CD4-positive, CD25-positive, alpha-beta regulatory T cell (primary cell): ENCODE results near the gene WWP2. TPM values are rescaled to one million over a fixed set of nuclear protein-coding genes. Genes with fewer than 3 reads are reported as not detected.
"Not testable (repeated sequence)": the region's sequence is repeated elsewhere in the genome, so short reads cannot be mapped to it uniquely, and the experiment has no call there.

Source experiments
- ATAC-seq, 2 donors: fragments of 150-1000 bp; cut with Tn5 transposase; one replicate each; pipeline ENCODE4 v1.10.0; 2021; ENCODE audit warnings: low read depth in 2 of 2, moderate number of reproducible peaks in 2 of 2, moderate library complexity in 1 of 2
- DNase-seq, 3 donors: peaks; one replicate each; pipeline versions ENCODE4 v3.0.0 to v3.0.0-alpha.2; 2012 to 2022; ENCODE audit warnings: mixed read lengths in 1 of 3
- H3K27ac ChIP-seq: one replicate; pipeline ENCODE4 v1.7.0; 2013; ENCODE audit warnings: mild to moderate bottlenecking, low read length; ENCODE audit not compliant: insufficient read depth, poor library complexity, severe bottlenecking
- H3K27me3 ChIP-seq: one replicate; pipeline ENCODE4 v1.7.0; 2013; ENCODE audit warnings: low read length; ENCODE audit not compliant: control insufficient read depth, insufficient read depth
- H3K36me3 ChIP-seq: one replicate; pipeline ENCODE4 v1.7.0; 2013; ENCODE audit warnings: mild to moderate bottlenecking, low read length, moderate library complexity; ENCODE audit not compliant: control insufficient read depth, insufficient read depth
- H3K4me1 ChIP-seq: 2 replicates; pipeline ENCODE4 v1.7.0; 2013; ENCODE audit warnings: mild to moderate bottlenecking, low read length; ENCODE audit not compliant: insufficient read depth, control insufficient read depth, poor library complexity, severe bottlenecking
- H3K4me3 ChIP-seq: one replicate; pipeline ENCODE4 v1.7.0; 2013; ENCODE audit warnings: low read depth, mild to moderate bottlenecking, low read length, moderate library complexity
- H3K9me3 ChIP-seq, 2 experiments: 1 replicate in 1 of 2; 2 replicates in 1 of 2; pipeline ENCODE4 v1.7.0; 2013; ENCODE audit warnings: low read length in 2 of 2, mild to moderate bottlenecking in 1 of 2, moderate library complexity in 1 of 2; ENCODE audit not compliant: control insufficient read depth in 2 of 2
- H3K27ac Mint-ChIP-seq, 3 donors: one replicate each; pipeline ENCODE4 v1.8.0; 2020 to 2022; ENCODE audit warnings: mild to moderate bottlenecking in 3 of 3, mixed read lengths in 3 of 3, moderate library complexity in 2 of 3
- H3K27me3 Mint-ChIP-seq: one replicate; pipeline ENCODE4 v1.8.0; 2022; ENCODE audit warnings: mild to moderate bottlenecking, mixed read lengths
- H3K36me3 Mint-ChIP-seq: one replicate; pipeline ENCODE4 v1.8.0; 2020; ENCODE audit warnings: mixed read lengths
- H3K4me1 Mint-ChIP-seq, 4 donors: one replicate each; pipeline ENCODE4 v1.8.0; 2020 to 2022; ENCODE audit warnings: mixed read lengths in 4 of 4, mild to moderate bottlenecking in 1 of 4
- H3K4me3 Mint-ChIP-seq, 4 donors: one replicate each; pipeline ENCODE4 v1.8.0; 2020 to 2022; ENCODE audit warnings: mild to moderate bottlenecking in 4 of 4, mixed read lengths in 4 of 4, moderate library complexity in 3 of 4
- H3K9me3 Mint-ChIP-seq, 7 donors: one replicate each; pipeline ENCODE4 v1.8.0; 2020 to 2022; ENCODE audit warnings: mixed read lengths in 7 of 7, mild to moderate bottlenecking in 3 of 7, moderate library complexity in 2 of 7
- polyA plus RNA-seq, 4 donors: library from polyadenylated mRNA; unstranded; fragments of 300-500 nt; fragmentation: Illumina TruSeq; gene quantifications; one replicate each; pipeline ENCODE4 v1.2.3, GENCODE V29; 2021
- total RNA-seq: library from RNA; stranded (reverse); gene quantifications from one replicate; pipeline ENCODE4 v1.2.3, GENCODE V29; 2022

The WWP2 gene
- total and polyA plus RNA-seq, 5 donors from 2014 or later: 36.3 to 93.0 (median 41.5) TPM

GRCh38 chr16:69820926-69821541, 58.9 kb downstream of the WWP2 start:
- Histone ChIP-seq H3K27me3 (no peaks in the 10 kb centered on the region), H3K27ac (no peak overlapping the region), H3K9me3 (no peaks in the 10 kb centered on the region), H3K4me3 (no peak overlapping the region), H3K36me3 (peaks cover 36% of the 10 kb centered on the region), H3K4me1 (no peaks in the 10 kb centered on the region)
- Mint-ChIP-seq H3K27ac (no peak overlapping the region), H3K27me3 (no peaks in the 10 kb centered on the region), H3K4me3 (no peak overlapping the region), H3K9me3 (peaks cover 0 to 3% (median 0%) of the 10 kb centered on the region in 7 donors), H3K4me1 (peaks cover 0 to 9% (median 3%) of the 10 kb centered on the region in 4 donors), H3K36me3 (peaks cover 41% of the 10 kb centered on the region)
- DNase-seq: no peak
- ATAC-seq: no peak

DNA sequence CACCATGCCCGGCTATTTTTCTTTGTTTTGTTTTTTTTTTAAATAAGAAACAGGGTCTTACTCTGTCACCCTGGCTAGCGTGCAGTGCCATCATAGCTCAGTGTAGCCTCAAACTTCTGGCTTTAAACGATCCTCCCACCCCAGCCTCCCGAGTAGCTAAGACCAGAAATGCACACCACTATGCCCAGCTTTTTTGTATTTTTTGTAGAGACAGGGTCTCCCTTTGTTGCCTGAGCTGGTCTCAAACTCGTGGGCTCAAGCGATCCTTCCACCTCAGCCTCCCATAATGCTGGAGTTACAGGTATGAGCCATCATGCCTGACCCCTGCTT, 59.7 kb downstream of the WWP2 start:
- H3K27ac Mint-ChIP-seq: peak overlapping the region in 2 of 3 donors; percentile 47 to 52

DNA sequence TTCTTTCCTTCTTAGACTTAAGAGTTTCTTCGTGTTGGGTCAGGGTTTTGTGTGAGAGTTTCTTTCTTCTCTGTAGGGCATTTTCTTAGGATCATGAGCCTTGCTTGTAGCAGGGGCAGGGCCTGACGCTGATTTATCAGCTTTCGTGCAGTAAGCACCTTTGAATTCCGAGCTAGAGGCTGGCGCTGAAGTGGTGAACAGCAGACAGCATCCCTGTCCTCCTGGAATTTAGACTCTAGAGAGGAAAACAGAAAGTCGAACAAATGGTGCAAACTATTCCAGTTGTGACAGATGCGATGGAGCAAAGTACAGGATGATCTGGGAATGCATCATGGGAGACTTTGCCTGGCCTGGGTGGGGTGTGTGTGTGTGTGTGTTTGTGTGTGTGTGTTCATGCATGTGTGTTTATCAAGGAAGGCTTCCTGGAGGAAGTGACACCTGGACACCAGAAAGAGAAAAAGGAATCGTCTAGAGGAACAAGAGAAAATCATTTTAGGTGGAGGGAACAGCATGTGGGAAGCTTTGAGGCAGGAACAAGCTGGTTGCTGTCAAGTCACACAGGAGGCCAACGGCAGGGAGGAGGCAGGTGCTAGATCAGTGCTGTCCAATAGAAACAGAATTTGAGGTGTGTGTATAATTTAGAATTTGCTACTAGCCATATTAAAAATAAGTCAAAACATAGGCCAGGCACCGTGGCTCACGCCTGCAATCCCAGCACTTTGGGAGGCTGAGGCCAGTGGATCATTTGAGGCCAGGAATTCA, 60.2 kb downstream of the WWP2 start:
- Histone ChIP-seq H3K27me3 (no peaks in the 10 kb centered on the region), H3K4me1 (no peaks in the 10 kb centered on the region), H3K27ac (no peak overlapping the region), H3K9me3 (no peaks in the 10 kb centered on the region), H3K36me3 (peaks cover 33% of the 10 kb centered on the region), H3K4me3 (no peak overlapping the region)
- no peaks in the 10 kb centered on the region for H3K27me3 Mint-ChIP-seq
- H3K36me3 Mint-ChIP-seq: peaks cover 34% of the 10 kb centered on the region
- ATAC-seq (no peak), DNase-seq (no peak)
- peaks cover 0 to 3% (median 0%) of the 10 kb centered on the region in 7 donors for H3K9me3 Mint-ChIP-seq
- peak overlapping the region in 2 of 3 donors; percentile 47 to 52 for H3K27ac Mint-ChIP-seq
- H3K4me3 Mint-ChIP-seq: no peak overlapping the region
- H3K4me1 Mint-ChIP-seq: peaks cover 0 to 9% (median 3%) of the 10 kb centered on the region in 4 donors

More for the DNA sequence above, 59.7 kb downstream of the WWP2 start:
- DNase-seq: no peak
- Mint-ChIP-seq H3K4me1 (peaks cover 0 to 9% (median 3%) of the 10 kb centered on the region in 4 donors), H3K9me3 (peaks cover 0 to 3% (median 0%) of the 10 kb centered on the region in 7 donors), H3K27me3 (no peaks in the 10 kb centered on the region), H3K4me3 (no peak overlapping the region), H3K36me3 (peaks cover 37% of the 10 kb centered on the region)
- Histone ChIP-seq H3K27ac (no peak overlapping the region), H3K4me1 (no peaks in the 10 kb centered on the region), H3K4me3 (no peak overlapping the region), H3K36me3 (peaks cover 33% of the 10 kb centered on the region), H3K9me3 (no peaks in the 10 kb centered on the region), H3K27me3 (no peaks in the 10 kb centered on the region)
- ATAC-seq: no peak

DNA sequence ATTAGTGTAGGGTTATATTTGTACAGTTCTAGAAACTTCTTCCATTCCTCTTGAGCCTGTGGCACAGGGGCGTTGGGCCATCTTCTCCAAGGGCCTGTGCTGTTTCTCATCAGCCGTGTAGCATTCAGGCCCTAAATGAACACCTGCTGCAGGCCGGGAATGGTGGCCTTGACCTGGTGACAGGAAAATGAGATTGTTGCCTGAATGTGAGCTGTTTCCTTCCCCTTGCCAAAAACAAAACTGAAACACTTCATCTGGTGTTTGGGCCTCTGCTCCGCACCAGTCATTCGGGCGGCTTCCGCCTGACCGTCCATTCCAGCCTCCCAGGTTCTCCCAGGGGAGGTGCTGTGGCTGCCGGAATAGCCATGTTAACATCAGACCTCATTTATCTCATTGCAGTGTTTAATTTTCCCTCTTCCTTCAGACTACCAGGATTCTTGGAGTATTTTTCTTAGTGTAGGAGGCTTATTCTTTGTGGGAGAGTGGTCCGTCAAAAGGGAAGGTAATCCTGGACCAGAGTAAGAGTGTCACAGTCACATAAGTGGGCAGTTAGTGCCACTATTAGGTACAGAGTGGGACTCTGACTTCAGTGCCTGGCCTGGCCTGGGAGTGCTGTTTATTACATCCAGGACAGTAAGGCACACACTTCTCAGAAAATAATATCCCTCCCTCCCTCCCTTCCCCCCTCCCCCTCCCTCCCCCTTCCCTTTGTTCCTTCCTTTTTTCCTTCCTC, 61.9 kb downstream of the WWP2 start:
- no peak for DNase-seq
- peaks cover 25% of the 10 kb centered on the region for H3K36me3 Mint-ChIP-seq
- Histone ChIP-seq H3K27me3 (no peaks in the 10 kb centered on the region), H3K4me3 (no peak overlapping the region), H3K36me3 (peaks cover 34% of the 10 kb centered on the region), H3K27ac (no peak overlapping the region), H3K9me3 (no peaks in the 10 kb centered on the region), H3K4me1 (no peaks in the 10 kb centered on the region)
- H3K4me1 Mint-ChIP-seq: peaks cover 0 to 10% (median 5%) of the 10 kb centered on the region in 4 donors
- no peaks in the 10 kb centered on the region for H3K9me3 Mint-ChIP-seq
- H3K27me3 Mint-ChIP-seq: no peaks in the 10 kb centered on the region
- peak overlapping the region; percentile 55 to 88 (median 83) for H3K27ac Mint-ChIP-seq
- no peak overlapping the region for H3K4me3 Mint-ChIP-seq
- ATAC-seq: no peak

DNA sequence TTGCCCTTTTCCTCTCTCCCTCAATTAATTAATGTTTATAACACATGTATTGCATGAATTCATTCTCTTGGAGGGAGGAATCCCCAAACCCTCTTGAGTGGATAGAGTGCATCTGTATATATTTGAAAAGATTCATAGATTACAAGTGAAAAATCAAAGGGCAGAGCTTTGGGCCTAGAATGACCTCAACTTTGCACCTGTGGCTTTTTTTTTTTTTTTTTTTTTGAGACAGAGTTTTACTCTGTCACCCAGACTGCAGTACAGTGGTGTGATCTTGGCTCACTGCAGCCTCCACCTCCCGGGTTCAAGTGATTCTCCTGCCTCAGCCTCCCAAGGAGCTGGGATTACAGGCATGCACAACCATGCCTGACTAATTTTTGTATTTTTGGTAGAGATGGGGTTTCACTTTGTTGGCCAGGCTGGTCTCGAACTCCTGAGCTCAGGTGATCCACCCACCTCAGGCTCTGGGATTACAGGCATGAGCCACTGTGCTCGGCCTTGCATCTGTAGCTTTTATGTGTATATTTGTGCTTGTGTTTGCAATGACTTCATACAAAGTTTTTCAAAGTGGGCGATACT, 62.5 kb downstream of the WWP2 start:
- H3K4me1 ChIP-seq, DNase-seq, H3K9me3 Mint-ChIP-seq, H3K4me1 Mint-ChIP-seq, H3K27ac ChIP-seq, H3K4me3 Mint-ChIP-seq, H3K9me3 ChIP-seq, ATAC-seq, H3K4me3 ChIP-seq, H3K27me3 ChIP-seq, H3K27me3 Mint-ChIP-seq: not testable (repeated sequence)
- Mint-ChIP-seq H3K36me3 (peaks cover 24% of the 10 kb centered on the region), H3K27ac (peak overlapping the region in 1 of 3 donors; percentile 43)
- peaks cover 32% of the 10 kb centered on the region for H3K36me3 ChIP-seq

DNA sequence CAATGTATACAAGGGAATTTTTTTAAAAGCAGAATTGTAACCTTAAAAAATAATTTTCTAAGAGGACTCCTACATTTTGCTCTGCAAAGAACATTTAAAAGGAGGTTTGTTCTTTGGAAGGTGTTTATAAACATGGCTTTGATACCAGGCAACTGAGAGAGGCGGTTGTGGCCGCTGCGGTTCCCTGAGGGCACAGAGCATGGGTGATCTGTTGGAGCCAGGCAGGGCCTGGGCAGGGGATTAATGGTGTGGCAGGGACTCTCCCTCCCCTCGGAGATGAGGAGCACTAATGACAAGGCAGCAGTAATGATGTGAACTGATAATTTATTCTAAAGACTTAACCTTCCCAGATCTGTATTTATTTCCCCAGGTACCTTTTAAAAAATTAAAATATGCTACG, 65.4 kb downstream of the WWP2 start:
- Histone ChIP-seq H3K27ac (no peak overlapping the region), H3K9me3 (no peaks in the 10 kb centered on the region), H3K4me1 (no peaks in the 10 kb centered on the region), H3K4me3 (no peak overlapping the region), H3K27me3 (no peaks in the 10 kb centered on the region), H3K36me3 (peaks cover 21% of the 10 kb centered on the region)
- ATAC-seq: no peak
- peaks cover 4 to 10% (median 8%) of the 10 kb centered on the region in 4 donors for H3K4me1 Mint-ChIP-seq
- H3K4me3 Mint-ChIP-seq: no peak overlapping the region
- DNase-seq: no peak
- H3K36me3 Mint-ChIP-seq: peaks cover 16% of the 10 kb centered on the region
- H3K9me3 Mint-ChIP-seq: no peaks in the 10 kb centered on the region
- no peaks in the 10 kb centered on the region for H3K27me3 Mint-ChIP-seq
- H3K27ac Mint-ChIP-seq: no peak overlapping the region

GRCh38 chr16:69829338-69829737, 67.2 kb downstream of the WWP2 start:
- H3K9me3 Mint-ChIP-seq: no peaks in the 10 kb centered on the region

More at GRCh38 chr16:69829338-69829737, 67.2 kb downstream of the WWP2 start:
- no peak overlapping the region for H3K4me3 Mint-ChIP-seq
- no peak for DNase-seq
- H3K27me3 ChIP-seq: no peaks in the 10 kb centered on the region
- H3K27ac Mint-ChIP-seq: peak overlapping the region in 2 of 3 donors; percentile 14 to 68
- ATAC-seq: no peak
- H3K27me3 Mint-ChIP-seq: no peaks in the 10 kb centered on the region
- H3K27ac ChIP-seq: no peak overlapping the region
- H3K36me3 ChIP-seq: peaks cover 15% of the 10 kb centered on the region
- no peaks in the 10 kb centered on the region for H3K4me1 ChIP-seq
- no peak overlapping the region for H3K4me3 ChIP-seq
- H3K9me3 ChIP-seq: no peaks in the 10 kb centered on the region
- H3K4me1 Mint-ChIP-seq: peaks cover 2 to 10% (median 8%) of the 10 kb centered on the region in 4 donors
- H3K36me3 Mint-ChIP-seq: peaks cover 18% of the 10 kb centered on the region
